Activated CD4-positive, alpha-beta T cell treated with anti-CD3 and anti-CD28 coated beads, Interleukin-2, amount 50 U/mL, for 48 hours (primary cell): ENCODE data around the gene GTF2IRD2.
"Not testable (repeated sequence)": the region's sequence is repeated elsewhere in the genome, so short reads cannot be mapped to it uniquely, and the experiment has no call there.

Source experiments
- DNase-seq, 2 experiments: peaks; one replicate each; pipeline ENCODE4 v3.0.0-alpha.2; 2020

Gene GTF2IRD2

GRCh38 chr7:74850833-74851721 lies at the start of gene GTF2IRD2:
TSS of gene GTF2IRD2 (minus strand) at chr7:74851605. CDS start at chr7:74836378, 15,227 bp downstream.
- peak; percentile 60 to 66 for DNase-seq

GRCh38 chr7:74890158-74891123 lies 39.0 kb upstream of the GTF2IRD2 start:
- DNase-seq: peak; percentile 82 to 86

DNA sequence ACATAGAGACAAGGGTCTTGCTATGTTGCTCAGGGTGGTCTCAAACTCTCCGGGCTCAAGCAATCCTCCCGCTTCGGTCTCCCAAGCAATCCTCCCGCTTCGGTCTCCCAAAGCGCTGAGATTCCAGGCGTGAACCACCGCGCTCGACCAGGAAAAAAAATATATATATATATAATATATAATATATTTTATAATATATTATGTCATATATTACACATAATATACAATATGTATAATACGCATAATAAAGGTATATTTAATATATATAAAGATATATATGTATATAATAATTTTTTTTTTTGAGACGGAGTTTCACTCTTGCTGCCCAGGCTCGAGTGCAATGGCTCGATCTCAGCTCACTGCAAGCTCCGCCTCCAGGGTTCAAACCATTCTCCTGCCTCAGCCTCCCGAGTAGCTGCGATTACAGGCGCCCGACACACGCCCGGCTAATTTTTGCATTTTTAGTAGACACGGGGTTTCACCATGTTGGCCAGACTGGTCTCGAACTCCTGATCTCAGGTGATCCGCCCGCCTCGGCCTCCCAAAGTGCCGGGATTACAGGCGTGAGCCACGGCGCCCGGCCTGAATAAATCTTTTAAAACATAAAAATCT lies 38.2 kb upstream of the GTF2IRD2 start:
- not testable (repeated sequence) for DNase-seq

GRCh38 chr7:74885295-74885694 lies 33.9 kb upstream of the GTF2IRD2 start:
- not testable (repeated sequence) for DNase-seq

- not testable (repeated sequence) for DNase-seq
Measured at GRCh38 chr7:74882110-74882509, 30.7 kb upstream of the GTF2IRD2 start.

- DNase-seq: not testable (repeated sequence)
Measured at GRCh38 chr7:74874748-74875512, 23.5 kb upstream of the GTF2IRD2 start.

DNA sequence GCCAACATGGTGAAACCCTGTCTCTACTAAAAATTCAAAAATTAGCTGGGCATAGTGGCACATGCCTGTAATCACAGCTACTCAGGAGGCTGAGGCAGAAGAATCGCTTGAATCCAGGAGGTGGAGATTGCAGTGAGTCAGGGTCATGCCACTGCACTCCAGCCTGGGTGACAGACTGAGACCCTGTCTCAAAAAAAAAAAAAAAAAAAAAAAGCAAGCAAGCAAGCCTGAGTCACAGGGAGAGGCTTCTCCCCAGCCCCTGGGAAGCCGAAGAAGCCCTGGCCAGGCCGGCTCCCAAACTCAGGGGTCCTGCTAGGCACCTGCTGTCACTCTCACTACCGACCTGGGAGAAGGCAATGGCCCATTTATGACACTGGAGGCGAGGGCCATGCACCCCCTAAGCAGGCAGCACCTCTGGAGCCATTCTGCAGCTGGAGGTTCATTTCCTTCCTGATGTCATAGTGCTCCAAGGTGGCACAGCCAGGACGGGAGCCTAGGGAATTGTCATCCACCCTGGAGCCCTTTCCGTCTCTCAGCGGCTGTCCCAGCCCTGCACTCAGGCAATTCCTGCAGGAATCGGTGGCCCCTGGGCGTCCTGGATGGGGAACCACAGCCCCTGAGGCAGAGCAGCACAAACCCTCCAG lies 22.8 kb upstream of the GTF2IRD2 start:
- DNase-seq: not testable (repeated sequence)

GRCh38 chr7:74872542-74872941 lies 21.1 kb upstream of the GTF2IRD2 start:
- DNase-seq: not testable (repeated sequence)

GRCh38 chr7:74865777-74866176 lies 14.4 kb upstream of the GTF2IRD2 start:
- not testable (repeated sequence) for DNase-seq

DNA sequence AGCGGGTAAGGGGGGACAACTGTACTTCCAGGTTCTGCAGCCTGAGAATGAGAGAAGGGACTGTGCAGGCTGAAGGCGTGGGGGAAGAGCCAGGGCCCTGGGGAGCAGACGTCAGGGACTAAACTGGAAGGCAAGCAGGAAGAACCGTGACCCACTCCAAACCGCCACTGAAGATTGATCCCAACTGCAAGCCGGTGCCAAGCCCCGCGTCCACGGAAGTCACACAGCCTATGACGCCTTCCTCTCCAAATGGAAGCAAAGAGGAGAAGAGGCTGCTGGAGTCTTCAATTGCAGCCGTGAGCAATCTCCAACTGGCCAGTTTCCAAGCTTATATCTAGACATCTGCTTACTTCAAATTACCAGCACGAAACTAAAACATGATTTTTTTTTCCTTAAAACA lies 1.6 kb downstream of the GTF2IRD2 start:
- DNase-seq: not testable (repeated sequence)

DNA sequence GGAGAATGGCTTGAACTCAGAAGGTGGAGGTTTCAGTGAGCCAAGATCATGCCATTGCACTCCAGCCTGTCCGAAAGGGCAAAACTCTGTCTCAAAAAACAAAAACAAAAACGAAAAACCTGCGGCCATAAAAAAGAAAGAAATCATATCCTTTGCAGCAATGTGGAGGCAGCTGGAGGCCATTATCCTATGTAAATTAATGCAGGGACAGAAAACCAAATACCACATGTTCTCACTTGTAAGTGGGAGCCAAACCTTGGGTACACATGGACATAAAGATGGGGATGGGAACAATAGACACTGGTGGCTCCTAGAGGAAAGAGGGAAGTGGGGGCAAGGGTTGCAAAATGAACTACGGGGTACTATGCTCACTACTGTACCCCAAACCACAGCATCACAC lies 21.0 kb downstream of the GTF2IRD2 start:
- DNase-seq: not testable (repeated sequence)

DNA sequence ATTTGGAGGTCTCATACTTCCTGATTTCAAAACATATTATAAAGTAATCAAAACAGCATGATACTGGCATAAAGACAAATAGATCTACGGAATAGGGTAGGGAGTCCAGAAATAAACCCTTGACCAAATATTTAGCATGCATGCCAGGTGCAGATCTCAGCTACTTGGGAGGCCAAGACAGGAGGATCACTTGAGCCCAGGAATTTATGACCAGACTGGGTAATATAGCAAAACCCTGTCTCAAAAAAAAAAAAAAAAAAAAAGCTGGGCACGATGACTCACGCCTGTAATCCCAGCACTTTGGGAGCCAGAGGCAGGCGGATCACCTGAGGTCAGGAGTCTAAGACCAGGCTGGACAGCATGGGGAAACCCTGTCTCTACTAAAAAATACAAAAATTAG lies 21.4 kb downstream of the GTF2IRD2 start:
- not testable (repeated sequence) for DNase-seq

DNA sequence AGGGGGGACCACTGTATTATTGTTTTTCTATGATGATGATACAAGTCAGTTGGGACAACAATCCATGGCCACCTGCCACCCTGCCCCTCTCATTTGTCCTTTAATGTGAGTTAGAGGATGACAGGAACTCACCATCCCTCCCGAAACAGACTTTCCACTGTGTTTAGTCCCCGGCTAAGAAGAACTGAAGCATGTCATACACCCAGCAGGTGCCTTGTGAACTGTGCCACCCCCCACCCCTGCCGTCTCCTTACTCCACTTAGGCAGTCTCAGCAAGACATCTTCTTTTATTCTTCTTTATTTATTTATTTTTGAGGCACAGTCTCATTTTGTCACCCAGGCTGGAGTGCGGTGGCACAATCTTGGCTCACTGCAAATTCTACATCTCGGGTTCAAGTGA lies 30.1 kb downstream of the GTF2IRD2 start:
- not testable (repeated sequence) for DNase-seq

- DNase-seq: not testable (repeated sequence)
Measured at GRCh38 chr7:74820146-74820805, 31.1 kb downstream of the GTF2IRD2 start.

DNA sequence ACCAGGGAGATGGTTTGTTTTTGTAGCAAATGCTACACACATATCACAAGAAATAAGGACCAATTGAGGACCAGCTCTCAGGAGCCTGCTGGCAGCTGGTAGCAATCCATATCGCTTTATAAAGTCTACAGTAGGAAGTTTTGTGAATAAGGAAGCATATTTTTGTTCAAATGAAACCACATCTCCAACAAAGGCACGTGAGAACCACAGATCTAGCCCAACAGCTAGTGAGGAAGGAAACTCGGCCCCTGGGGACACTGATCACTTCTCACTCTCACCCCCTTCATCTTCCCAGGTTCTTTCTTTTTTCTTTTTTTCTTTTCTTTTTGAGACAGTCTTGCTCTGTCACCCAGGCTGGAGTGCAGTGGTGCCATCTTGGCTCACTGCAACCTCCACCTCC lies 35.5 kb downstream of the GTF2IRD2 start:
- DNase-seq: not testable (repeated sequence)

DNA sequence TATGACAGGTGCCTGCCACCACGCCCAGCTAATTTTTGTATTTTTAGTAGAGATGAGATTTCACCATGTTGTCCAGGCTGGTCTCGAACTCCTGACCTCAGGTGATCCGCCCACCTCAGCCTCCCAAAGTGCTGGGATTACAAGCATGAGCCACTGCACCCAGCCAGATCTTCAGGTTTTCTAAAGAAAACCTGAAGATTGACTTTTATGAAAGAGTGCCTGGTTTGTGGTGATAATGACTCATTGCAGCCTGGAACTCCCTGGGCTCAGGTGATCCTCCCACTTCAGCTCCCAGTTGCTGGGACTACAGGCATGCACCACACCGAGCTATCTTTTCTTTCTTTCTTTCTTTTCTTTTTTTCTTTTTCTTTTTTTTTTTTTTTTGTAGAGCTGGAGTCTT lies 52.8 kb downstream of the GTF2IRD2 start:
- DNase-seq: peak in 1 of 2 experiments; percentile 13

- not testable (repeated sequence) for DNase-seq
Measured at GRCh38 chr7:74797848-74798622, 53.4 kb downstream of the GTF2IRD2 start.

DNA sequence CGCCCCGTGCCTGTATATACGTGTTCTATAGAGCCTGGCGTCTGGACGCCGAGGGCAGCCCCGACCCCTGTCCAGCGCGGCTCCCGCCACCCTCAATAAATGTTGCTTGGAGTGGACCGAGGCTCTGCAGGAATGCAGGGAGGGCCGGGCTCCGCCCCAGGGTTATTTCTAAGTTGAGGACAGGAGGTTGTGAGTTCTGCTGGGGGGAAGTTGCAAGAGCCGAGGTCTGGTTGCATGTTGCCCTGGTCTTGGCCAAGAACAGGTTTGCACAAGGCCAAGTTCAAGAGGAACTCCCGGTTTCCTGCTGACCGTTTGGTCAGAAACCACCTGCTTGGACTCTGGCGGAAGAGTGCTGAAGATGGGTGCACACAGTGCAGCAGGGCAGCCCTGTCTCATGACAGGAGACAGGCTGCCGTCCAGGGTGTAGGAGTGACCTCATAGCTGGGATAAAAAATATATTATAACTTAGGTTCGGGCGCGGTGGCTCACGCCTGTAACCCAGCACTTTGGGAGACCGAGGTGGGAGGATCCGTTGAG lies 62.1 kb downstream of the GTF2IRD2 start:
- not testable (repeated sequence) for DNase-seq

- peak; percentile 97 to 98 for DNase-seq
Measured at GRCh38 chr7:74788369-74789150, 62.8 kb downstream of the GTF2IRD2 start.
